ENCODE results near the gene ACOXL.

Gene ACOXL

DNA sequence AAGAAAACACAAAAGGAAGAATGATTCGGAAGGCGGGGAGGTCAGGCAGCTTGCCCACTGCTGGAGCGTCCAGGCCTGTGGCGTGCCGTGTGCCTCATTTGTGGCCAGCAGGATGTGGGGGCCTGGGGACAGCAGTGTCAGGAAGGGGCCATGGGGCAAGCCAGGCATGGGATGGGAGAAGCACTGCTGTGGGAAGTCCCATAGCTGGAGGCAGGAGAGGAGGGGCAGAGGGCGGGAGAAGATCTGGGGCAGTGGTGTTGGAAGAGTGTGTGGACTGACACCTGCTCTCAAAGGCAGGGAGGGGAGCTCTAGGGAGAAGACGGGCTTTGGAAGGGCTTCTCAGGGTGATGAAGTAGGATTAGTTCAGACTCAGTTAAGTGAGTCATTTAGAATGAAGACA lies 133.7 kb downstream of the ACOXL start:
- no peaks in the 10 kb centered on the region for H3K36me3 ChIP-seq (ENCODE audit: control insufficient read depth, insufficient read depth, low read length)
- TF ChIP-seq, protein P1, sequence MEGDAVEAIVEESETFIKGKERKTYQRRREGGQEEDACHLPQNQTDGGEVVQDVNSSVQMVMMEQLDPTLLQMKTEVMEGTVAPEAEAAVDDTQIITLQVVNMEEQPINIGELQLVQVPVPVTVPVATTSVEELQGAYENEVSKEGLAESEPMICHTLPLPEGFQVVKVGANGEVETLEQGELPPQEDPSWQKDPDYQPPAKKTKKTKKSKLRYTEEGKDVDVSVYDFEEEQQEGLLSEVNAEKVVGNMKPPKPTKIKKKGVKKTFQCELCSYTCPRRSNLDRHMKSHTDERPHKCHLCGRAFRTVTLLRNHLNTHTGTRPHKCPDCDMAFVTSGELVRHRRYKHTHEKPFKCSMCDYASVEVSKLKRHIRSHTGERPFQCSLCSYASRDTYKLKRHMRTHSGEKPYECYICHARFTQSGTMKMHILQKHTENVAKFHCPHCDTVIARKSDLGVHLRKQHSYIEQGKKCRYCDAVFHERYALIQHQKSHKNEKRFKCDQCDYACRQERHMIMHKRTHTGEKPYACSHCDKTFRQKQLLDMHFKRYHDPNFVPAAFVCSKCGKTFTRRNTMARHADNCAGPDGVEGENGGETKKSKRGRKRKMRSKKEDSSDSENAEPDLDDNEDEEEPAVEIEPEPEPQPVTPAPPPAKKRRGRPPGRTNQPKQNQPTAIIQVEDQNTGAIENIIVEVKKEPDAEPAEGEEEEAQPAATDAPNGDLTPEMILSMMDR (IDR thresholded peaks at IDR 0.05): no peak
- H3K4me3 ChIP-seq (ENCODE audit: low read depth, low read length): no peak overlapping the region
- no peak overlapping the region for H3K27ac ChIP-seq
- no peaks in the 10 kb centered on the region for H3K79me2 ChIP-seq
- H3K4me1 ChIP-seq: peaks cover 4% of the 10 kb centered on the region
- H3K9ac ChIP-seq: no peak overlapping the region
- H3K4me2 ChIP-seq (ENCODE audit: low read length): no peak overlapping the region
- H3K27me3 ChIP-seq (ENCODE audit: control insufficient read depth, insufficient read depth, low read length): no peaks in the 10 kb centered on the region
- no peak overlapping the region for H2AFZ ChIP-seq
- no peaks in the 10 kb centered on the region for H3K9me3 ChIP-seq (ENCODE audit: control insufficient read depth, low read length)

DNA sequence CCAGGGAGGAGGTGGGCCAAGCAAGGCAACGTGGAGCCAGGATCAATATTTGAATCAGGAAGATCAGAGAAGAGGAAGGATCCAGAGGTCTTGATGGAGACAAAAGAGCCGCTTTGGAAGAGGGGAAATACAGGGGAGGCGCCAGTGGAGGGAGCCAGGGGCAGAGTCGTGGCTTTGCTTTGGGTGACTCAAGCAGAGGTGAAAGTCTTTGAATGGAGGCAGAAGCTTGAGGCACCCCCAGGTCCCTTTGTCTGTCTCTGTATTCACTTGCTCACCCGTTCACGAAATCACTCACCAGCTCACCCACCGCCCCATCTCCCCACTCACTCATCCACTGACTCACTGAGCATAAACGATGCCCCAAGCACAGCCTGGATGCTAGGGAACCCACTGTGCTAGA lies 134.1 kb downstream of the ACOXL start:
- Histone ChIP-seq H3K9me3 (ENCODE audit: control insufficient read depth, low read length) (no peaks in the 10 kb centered on the region), H3K79me2 (no peaks in the 10 kb centered on the region), H3K36me3 (ENCODE audit: control insufficient read depth, insufficient read depth, low read length) (no peaks in the 10 kb centered on the region), H3K4me1 (peaks cover 4% of the 10 kb centered on the region), H2AFZ (no peak overlapping the region), H3K9ac (no peak overlapping the region), H3K27ac (no peak overlapping the region), H3K4me3 (ENCODE audit: low read depth, low read length) (no peak overlapping the region), H3K4me2 (ENCODE audit: low read length) (no peak overlapping the region), H3K27me3 (ENCODE audit: control insufficient read depth, insufficient read depth, low read length) (no peaks in the 10 kb centered on the region)
- TF ChIP-seq, protein P1 (IDR thresholded peaks at IDR 0.05): no peak

DNA sequence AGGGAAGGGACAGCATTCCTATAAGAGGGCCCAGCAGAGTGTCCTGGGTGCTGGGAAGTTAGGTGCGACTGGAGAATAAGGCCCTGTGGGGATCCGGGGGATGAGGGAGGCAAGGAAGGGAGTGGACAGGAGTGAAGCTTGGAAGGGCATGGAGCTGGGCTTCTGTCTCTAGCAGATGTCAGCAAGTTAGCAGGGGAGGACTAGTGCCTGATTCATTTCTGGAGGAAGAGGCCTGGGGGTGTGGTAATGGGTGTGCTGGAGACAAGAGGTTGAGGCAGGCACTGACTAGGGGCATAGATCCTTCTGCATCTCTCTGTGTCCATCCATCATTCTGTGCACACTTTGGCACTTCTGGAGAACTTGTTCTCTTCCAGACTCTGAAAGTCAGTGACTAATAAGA lies 134.7 kb downstream of the ACOXL start:
- Histone ChIP-seq H3K4me1 (peaks cover 4% of the 10 kb centered on the region), H3K4me2 (ENCODE audit: low read length) (no peak overlapping the region), H3K4me3 (ENCODE audit: low read depth, low read length) (no peak overlapping the region), H3K36me3 (ENCODE audit: control insufficient read depth, insufficient read depth, low read length) (no peaks in the 10 kb centered on the region), H2AFZ (no peak overlapping the region), H3K27me3 (ENCODE audit: control insufficient read depth, insufficient read depth, low read length) (no peaks in the 10 kb centered on the region), H3K79me2 (no peaks in the 10 kb centered on the region), H3K27ac (no peak overlapping the region), H3K9me3 (ENCODE audit: control insufficient read depth, low read length) (no peaks in the 10 kb centered on the region), H3K9ac (no peak overlapping the region)
- TF ChIP-seq, protein P1 (IDR thresholded peaks at IDR 0.05): no peak

DNA sequence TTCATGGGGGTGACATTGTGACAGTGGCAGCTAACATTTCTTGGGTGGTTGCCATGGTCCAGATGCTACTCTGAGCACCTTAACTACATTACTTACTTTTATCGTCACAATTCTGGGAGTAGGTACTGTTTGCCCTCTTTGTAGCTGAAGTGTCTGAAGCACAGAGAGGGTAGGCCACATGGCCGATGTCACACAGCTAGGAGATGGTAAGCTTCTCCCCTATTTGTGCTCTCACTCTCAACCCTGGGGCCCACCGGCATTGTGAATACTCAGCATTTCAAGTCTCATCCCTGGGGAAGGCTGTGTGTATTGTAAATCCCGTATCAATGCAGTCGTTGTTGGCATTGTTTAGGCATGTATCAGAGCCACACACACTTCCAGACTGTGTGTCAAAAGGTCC lies 136.6 kb downstream of the ACOXL start:
- no peaks in the 10 kb centered on the region for H3K36me3 ChIP-seq (ENCODE audit: control insufficient read depth, insufficient read depth, low read length)
- H3K4me2 ChIP-seq (ENCODE audit: low read length): no peak overlapping the region
- H3K9ac ChIP-seq: no peak overlapping the region
- no peaks in the 10 kb centered on the region for H3K27me3 ChIP-seq (ENCODE audit: control insufficient read depth, insufficient read depth, low read length)
- H3K9me3 ChIP-seq (ENCODE audit: control insufficient read depth, low read length): no peaks in the 10 kb centered on the region
- H3K79me2 ChIP-seq: no peaks in the 10 kb centered on the region
- no peak overlapping the region for H3K27ac ChIP-seq
- no peak overlapping the region for H3K4me3 ChIP-seq (ENCODE audit: low read depth, low read length)
- TF ChIP-seq, protein P1 (IDR thresholded peaks at IDR 0.05): no peak
- peaks cover 4% of the 10 kb centered on the region for H3K4me1 ChIP-seq
- H2AFZ ChIP-seq: no peak overlapping the region
